ENCODE data around the gene YBX1.
"Not testable (repeated sequence)": the region's sequence is repeated elsewhere in the genome, so short reads cannot be mapped to it uniquely, and the experiment has no call there.

Gene YBX1

GRCh38 chr1:42751511-42752070, 69.4 kb downstream of the YBX1 start:
- not testable (repeated sequence) for DNase-seq

GRCh38 chr1:42752284-42752683, 70.1 kb downstream of the YBX1 start:
- no peak for DNase-seq

GRCh38 chr1:42753070-42753469, 70.9 kb downstream of the YBX1 start:
- DNase-seq = no peak
